Smooth muscle cell (in vitro differentiated cells): ENCODE measurements around the gene CCL20. TPM values are rescaled to one million over a fixed set of nuclear protein-coding genes. Genes with fewer than 3 reads are reported as not detected.

Experiments
- DNase-seq: peaks from one replicate; lab custom pipeline; 2025; ENCODE audit not compliant: unreplicated experiment; lab: John Stamatoyannopoulos, UW
- H2AFZ ChIP-seq: fragments of 200-600 bp; sonication (generic); 2 replicates; pipeline ENCODE4 v1.6.0; 2016; ENCODE audit warnings: antibody characterized with exemption, low read depth, mild to moderate bottlenecking
- H3F3A ChIP-seq: fragments of 200-600 bp; sonication (generic); 2 replicates; pipeline ENCODE4 v1.6.0; 2017; ENCODE audit warnings: antibody characterized with exemption, low read depth
- H3K27ac ChIP-seq: fragments of 200-600 bp; sonication (generic); 2 replicates; pipeline ENCODE4 v1.5.1; 2016; ENCODE audit warnings: low read depth, mild to moderate bottlenecking
- H3K27me3 ChIP-seq: fragments of 200-600 bp; sonication (generic); 2 replicates; pipeline ENCODE4 v1.6.1; 2016; ENCODE audit warnings: low read depth, mild to moderate bottlenecking
- H3K36me3 ChIP-seq: fragments of 200-600 bp; sonication (generic); 2 replicates; pipeline ENCODE4 v1.5.1; 2016; ENCODE audit warnings: low read depth
- H3K4me1 ChIP-seq: fragments of 200-600 bp; sonication (generic); 2 replicates; pipeline ENCODE4 v1.5.1; 2016; ENCODE audit warnings: low read depth
- H3K4me2 ChIP-seq: fragments of 200-600 bp; sonication (generic); 2 replicates; pipeline ENCODE4 v1.6.0; 2016; ENCODE audit warnings: mild to moderate bottlenecking
- H3K4me3 ChIP-seq: fragments of 200-600 bp; sonication (generic); 2 replicates; pipeline ENCODE4 v1.5.1; 2016; ENCODE audit warnings: mild to moderate bottlenecking
- H3K79me2 ChIP-seq: fragments of 200-600 bp; sonication (generic); 2 replicates; pipeline ENCODE4 v1.6.0; 2016; ENCODE audit warnings: low read depth, mild to moderate bottlenecking
- H3K9ac ChIP-seq: fragments of 200-600 bp; sonication (generic); 2 replicates; pipeline ENCODE4 v1.6.0; 2016; ENCODE audit warnings: low read depth
- H3K9me3 ChIP-seq: fragments of 200-600 bp; sonication (generic); replicated peaks from 2 replicates; pipeline ENCODE4 v1.5.1; 2016; ENCODE audit warnings: low read depth
- H4K20me1 ChIP-seq: fragments of 200-600 bp; sonication (generic); 2 replicates; pipeline ENCODE4 v1.6.0; 2016; ENCODE audit warnings: low read depth
- WGBS: methylation state at CpG from one replicate; pipeline ENCODE4 v1.1.7; 2016; ENCODE audit warnings: low lambda C conversion rate; 5-methylcytosine and 5-hydroxymethylcytosine counted together
- polyA plus RNA-seq: library from polyadenylated mRNA; unstranded; fragments of >200 nt; fragmentation: Nextera tagmentation; extraction: Ambion mirVana; gene quantifications from 2 replicates; pipeline ENCODE4 v1.2.1, GENCODE V29; 2016
- total RNA-seq: library from RNA; depleted of rRNA; stranded (reverse); fragments of >200 nt; gene quantifications from 2 replicates; pipeline ENCODE4 v1.2.3, GENCODE V29; 2014
- TF ChIP-seq, protein P1 (sequence below): fragments of 200-600 bp; sonication (generic); IDR thresholded peaks from 2 replicates; pipeline ENCODE4 v1.5.1; 2017; ENCODE audit warnings: borderline replicate concordance, mild to moderate bottlenecking, antibody characterized with exemption; ENCODE audit not compliant: insufficient read depth, poor library complexity, severe bottlenecking

The CCL20 gene
- total and polyA plus RNA-seq, 2 experiments from 2014 or later = 6.7 to 12.9 TPM

- no peak for DNase-seq
- no peak overlapping the region for H3K27ac ChIP-seq
- no peak overlapping the region for H2AFZ ChIP-seq
- no peaks in the 10 kb centered on the region for H3K36me3 ChIP-seq
- H4K20me1 ChIP-seq = no peaks in the 10 kb centered on the region
- no peak overlapping the region for H3K9ac ChIP-seq
- H3K9me3 ChIP-seq = no peaks in the 10 kb centered on the region
- H3F3A ChIP-seq = peaks cover 1% of the 10 kb centered on the region
- no peaks in the 10 kb centered on the region for H3K27me3 ChIP-seq
- peaks cover 3% of the 10 kb centered on the region for H3K4me1 ChIP-seq
- TF ChIP-seq, protein P1, sequence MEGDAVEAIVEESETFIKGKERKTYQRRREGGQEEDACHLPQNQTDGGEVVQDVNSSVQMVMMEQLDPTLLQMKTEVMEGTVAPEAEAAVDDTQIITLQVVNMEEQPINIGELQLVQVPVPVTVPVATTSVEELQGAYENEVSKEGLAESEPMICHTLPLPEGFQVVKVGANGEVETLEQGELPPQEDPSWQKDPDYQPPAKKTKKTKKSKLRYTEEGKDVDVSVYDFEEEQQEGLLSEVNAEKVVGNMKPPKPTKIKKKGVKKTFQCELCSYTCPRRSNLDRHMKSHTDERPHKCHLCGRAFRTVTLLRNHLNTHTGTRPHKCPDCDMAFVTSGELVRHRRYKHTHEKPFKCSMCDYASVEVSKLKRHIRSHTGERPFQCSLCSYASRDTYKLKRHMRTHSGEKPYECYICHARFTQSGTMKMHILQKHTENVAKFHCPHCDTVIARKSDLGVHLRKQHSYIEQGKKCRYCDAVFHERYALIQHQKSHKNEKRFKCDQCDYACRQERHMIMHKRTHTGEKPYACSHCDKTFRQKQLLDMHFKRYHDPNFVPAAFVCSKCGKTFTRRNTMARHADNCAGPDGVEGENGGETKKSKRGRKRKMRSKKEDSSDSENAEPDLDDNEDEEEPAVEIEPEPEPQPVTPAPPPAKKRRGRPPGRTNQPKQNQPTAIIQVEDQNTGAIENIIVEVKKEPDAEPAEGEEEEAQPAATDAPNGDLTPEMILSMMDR = no peak
- no peak overlapping the region for H3K4me3 ChIP-seq
- no peak overlapping the region for H3K4me2 ChIP-seq
- 90% methylated on average over 2 of the region's 2 CpGs for WGBS
- no peaks in the 10 kb centered on the region for H3K79me2 ChIP-seq
Measured at GRCh38 chr2:227822416-227823003, 8.9 kb downstream of the CCL20 start.

DNA sequence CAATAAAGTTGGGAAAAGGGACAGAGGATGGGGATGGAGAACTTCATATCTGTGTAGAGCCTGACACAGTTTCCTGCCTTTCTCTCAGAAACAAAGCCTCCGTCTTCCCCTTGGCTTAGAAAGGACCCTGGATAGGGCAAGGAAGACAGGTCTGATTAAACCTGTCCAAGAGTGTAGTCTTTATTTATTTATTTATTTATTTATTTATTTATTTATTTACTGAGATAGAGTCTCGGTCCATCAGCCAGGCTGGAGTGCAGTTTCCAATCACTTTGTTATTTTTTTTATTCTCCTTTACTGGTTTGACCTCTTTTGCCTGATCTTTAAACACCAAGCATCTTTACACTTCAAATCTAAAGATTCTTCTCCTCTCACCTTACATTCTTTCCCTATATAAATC lies 10.3 kb downstream of the CCL20 start:
- DNase-seq = no peak
- Histone ChIP-seq H3K4me1 (no peaks in the 10 kb centered on the region), H2AFZ (no peak overlapping the region), H4K20me1 (no peaks in the 10 kb centered on the region), H3K27me3 (no peaks in the 10 kb centered on the region), H3K4me3 (no peak overlapping the region), H3K9ac (no peak overlapping the region), H3K79me2 (no peaks in the 10 kb centered on the region), H3K36me3 (no peaks in the 10 kb centered on the region), H3F3A (no peaks in the 10 kb centered on the region), H3K27ac (no peak overlapping the region), H3K4me2 (no peak overlapping the region), H3K9me3 (no peaks in the 10 kb centered on the region)
- WGBS = 92% methylated on average over 2 of the region's 2 CpGs
- TF ChIP-seq, protein P1 = no peak

DNA sequence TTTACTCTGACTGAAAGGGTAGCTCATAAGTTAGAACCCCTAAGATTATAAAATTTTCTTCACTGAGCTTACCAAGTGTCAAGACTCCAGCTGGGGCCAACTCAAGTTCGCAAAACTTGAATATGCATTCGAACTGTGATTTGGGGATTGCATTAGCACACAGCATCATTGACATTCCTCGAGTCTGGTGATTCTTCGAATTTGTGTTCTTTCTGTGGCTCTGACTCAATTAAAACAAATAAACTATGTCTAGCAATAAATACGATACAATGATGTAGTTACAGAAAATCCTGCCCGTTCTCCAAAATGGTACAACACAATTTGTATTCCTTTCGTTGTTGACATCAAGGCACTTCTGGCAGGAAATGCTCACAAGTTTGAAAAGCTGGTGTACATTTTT lies 11.1 kb downstream of the CCL20 start:
- no peak overlapping the region for H2AFZ ChIP-seq
- H3K79me2 ChIP-seq = no peaks in the 10 kb centered on the region
- no peaks in the 10 kb centered on the region for H3K9me3 ChIP-seq
- H3K4me3 ChIP-seq = no peak overlapping the region
- WGBS = 93% methylated on average over 7 of the region's 7 CpGs
- TF ChIP-seq, protein P1 = no peak
- no peaks in the 10 kb centered on the region for H3K36me3 ChIP-seq
- no peak overlapping the region for H3K27ac ChIP-seq
- no peaks in the 10 kb centered on the region for H3F3A ChIP-seq
- no peaks in the 10 kb centered on the region for H4K20me1 ChIP-seq
- H3K4me2 ChIP-seq = no peak overlapping the region
- H3K27me3 ChIP-seq = no peaks in the 10 kb centered on the region
- no peak overlapping the region for H3K9ac ChIP-seq
- DNase-seq = no peak
- H3K4me1 ChIP-seq = no peaks in the 10 kb centered on the region

DNA sequence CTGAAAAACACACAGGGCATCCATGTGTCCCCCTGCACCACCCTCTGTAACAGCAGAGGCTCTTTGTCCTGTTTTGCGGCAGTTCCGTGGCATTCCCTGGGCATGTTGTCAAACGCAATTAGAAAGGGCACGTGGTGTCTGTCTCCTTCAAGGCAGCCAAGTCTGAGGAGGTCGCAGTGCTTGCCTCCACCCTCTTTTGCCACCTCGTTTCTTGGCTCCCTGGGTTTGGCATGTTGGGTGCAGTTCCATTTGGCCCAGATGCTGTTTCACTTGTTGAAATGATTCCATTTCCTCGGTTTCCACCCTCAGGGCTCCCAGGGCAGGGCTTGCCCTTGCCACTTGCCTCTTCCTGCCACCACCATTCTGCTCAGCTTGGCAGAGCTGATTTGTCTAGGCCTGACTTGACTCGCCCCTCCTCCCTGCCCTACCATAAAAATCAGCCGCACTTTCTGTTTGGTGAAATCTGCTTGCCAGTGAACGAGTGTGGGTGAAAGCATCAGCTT lies 12.4 kb downstream of the CCL20 start:
- H3K4me2 ChIP-seq = no peak overlapping the region
- TF ChIP-seq, protein P1 = no peak
- no peaks in the 10 kb centered on the region for H3F3A ChIP-seq
- no peak for DNase-seq
- H3K27ac ChIP-seq = no peak overlapping the region
- H3K4me3 ChIP-seq = no peak overlapping the region
- H3K9ac ChIP-seq = no peak overlapping the region
- no peaks in the 10 kb centered on the region for H3K79me2 ChIP-seq
- no peaks in the 10 kb centered on the region for H3K4me1 ChIP-seq
- H3K36me3 ChIP-seq = no peaks in the 10 kb centered on the region
- H3K9me3 ChIP-seq = no peaks in the 10 kb centered on the region
- no peaks in the 10 kb centered on the region for H4K20me1 ChIP-seq
- 94% methylated on average over 10 of the region's 10 CpGs for WGBS
- H3K27me3 ChIP-seq = no peaks in the 10 kb centered on the region
- H2AFZ ChIP-seq = no peak overlapping the region
